K562 (cell line): Measurements from ENCODE around the gene PLEKHF1. TPM values are rescaled to one million over a fixed set of nuclear protein-coding genes. Genes with fewer than 3 reads are reported as not detected.

Source experiments
- ATAC-seq: fragments of 200-7000 bp; cut with Tn5 transposase; 3 replicates; pipeline ENCODE4 v1.9.1; 2020; ENCODE audit warnings: moderate library complexity
- BruUV-seq: library from RNA; stranded (reverse); fragments of 400-500 nt; replicated peaks from 2 replicates; lab custom pipeline; 2021; lab: Mats Ljungman, UMichigan
- CTCF ChIA-PET: fragments of 300-600 bp; formaldehyde crosslinking; extraction: SDS; loops from one replicate; lab custom pipeline; 2021; ENCODE audit warnings: low intra/inter-chr PET ratio; lab: Yijun Ruan, JAX
- POLR2A ChIA-PET: fragments of 300-600, 350-650 bp; sonication (Branson Sonifier 250); formaldehyde crosslinking; extraction: SDS; loops from one replicate; lab custom pipeline; 2021; ENCODE audit warnings: antibody characterized with exemption, inconsistent platforms; lab: Yijun Ruan, JAX
- DNase-seq, 4 experiments: peaks; one replicate each; pipeline versions ENCODE4 v3.0.0 to v3.0.0-alpha.2; 2011 to 2018; ENCODE audit warnings: low spot score in 3 of 4, mixed read lengths in 3 of 4; ENCODE audit errors: extremely low read depth in 1 of 4
- FAIRE-seq: peaks from 2 replicates; lab custom pipeline; 2011; peaks lifted over from hg19 to GRCh38; lab: Jason Lieb, UNC
- H2AFZ ChIP-seq: 2 replicates; pipeline ENCODE4 v1.6.0; 2011; ENCODE audit warnings: low read depth, low read length, control low read depth, inconsistent platforms
- H3K27ac ChIP-seq: fragments of 200-600 bp; 3 replicates; pipeline ENCODE4 v1.8.0; 2011; ENCODE audit warnings: low read depth, mild to moderate bottlenecking, control low read depth, inconsistent platforms, low read length, moderate library complexity, mixed read lengths; ENCODE audit errors: extremely low read depth
- H3K27me3 ChIP-seq, 2 experiments: fragments of 300-600 bp in 1 of 2; 2 replicates in 1 of 2; 3 replicates in 1 of 2; pipeline versions ENCODE4 v1.6.0 to v1.8.0; 2011; ENCODE audit warnings: inconsistent platforms in 2 of 2, low read length in 2 of 2, mild to moderate bottlenecking in 1 of 2, mixed read lengths in 1 of 2, moderate library complexity in 1 of 2; ENCODE audit not compliant: control insufficient read depth in 2 of 2, insufficient read depth in 2 of 2
- H3K36me3 ChIP-seq: fragments of 300-600 bp; 3 replicates; pipeline ENCODE4 v1.8.0; 2011; ENCODE audit warnings: mild to moderate bottlenecking, low read length, inconsistent platforms; ENCODE audit not compliant: control insufficient read depth, insufficient read depth
- H3K4me1 ChIP-seq, 2 experiments: fragments of 200-600 bp in 1 of 2; replicated peaks in 1 of 2; 2 replicates in 1 of 2; 3 replicates in 1 of 2; pipeline versions ENCODE4 v1.5.1 to v1.8.0; 2011; ENCODE audit warnings: inconsistent platforms in 2 of 2, low read length in 2 of 2, mild to moderate bottlenecking in 1 of 2, mixed read lengths in 1 of 2, moderate library complexity in 1 of 2; ENCODE audit not compliant: control insufficient read depth in 2 of 2, insufficient read depth in 2 of 2
- H3K4me2 ChIP-seq: 2 replicates; pipeline ENCODE4 v1.6.1; 2011; ENCODE audit warnings: low read length, control low read depth, inconsistent platforms, mixed read lengths; ENCODE audit not compliant: insufficient read depth
- H3K4me3 ChIP-seq: fragments of 200-600 bp; sonication (generic), shearing (Covaris generic); 2 replicates; pipeline ENCODE4 v1.5.1; 2016; ENCODE audit warnings: control low read depth, inconsistent platforms
- H3K79me2 ChIP-seq: fragments of 200-600 bp; 3 replicates; pipeline ENCODE4 v1.8.0; 2011; ENCODE audit warnings: low read length, inconsistent platforms; ENCODE audit not compliant: control insufficient read depth, insufficient read depth
- H3K9ac ChIP-seq, 2 experiments: 2 replicates each; pipeline versions ENCODE4 v1.6.0 to v1.6.1; 2011; ENCODE audit warnings: low read depth in 2 of 2, low read length in 2 of 2, control low read depth in 1 of 2, inconsistent platforms in 1 of 2, mild to moderate bottlenecking in 1 of 2, mixed read lengths in 1 of 2; ENCODE audit not compliant: insufficient read depth in 1 of 2
- H3K9me1 ChIP-seq: one replicate; pipeline ENCODE4 v1.6.0; 2011; ENCODE audit warnings: inconsistent platforms, mild to moderate bottlenecking, low read length, moderate library complexity; ENCODE audit not compliant: control insufficient read depth, insufficient read depth
- H3K9me3 ChIP-seq: replicated peaks from 2 replicates; pipeline ENCODE4 v1.5.1; 2011; ENCODE audit warnings: low read depth, low read length, inconsistent platforms; ENCODE audit not compliant: control insufficient read depth, insufficient read depth
- H4K20me1 ChIP-seq: replicated peaks from 2 replicates; pipeline ENCODE4 v1.6.1; 2011; ENCODE audit warnings: low read length, inconsistent platforms, mixed read lengths; ENCODE audit not compliant: control insufficient read depth, insufficient read depth
- CTCF ChIP-seq, 3 experiments: IDR thresholded peaks in 2 of 3; conservative IDR thresholded peaks in 1 of 3; 2 replicates each; pipeline ENCODE4 v1.5.1; 2011 to 2012; ENCODE audit warnings: low read length in 3 of 3, mild to moderate bottlenecking in 3 of 3, control low read depth in 2 of 3, improper control_type of control experiment in 1 of 3, inconsistent platforms in 1 of 3, low read depth in 1 of 3, mixed read lengths in 1 of 3, moderate library complexity in 1 of 3; ENCODE audit not compliant: insufficient read depth in 2 of 3
- DEAF1 ChIP-seq: fragments of 450-650 bp; formaldehyde crosslinking; IDR thresholded peaks from 2 replicates; pipeline ENCODE4 v1.4.0; 2020; ENCODE audit warnings: mild to moderate bottlenecking, moderate library complexity
- GTF2A2 ChIP-seq: IDR thresholded peaks from 2 replicates; pipeline ENCODE4 v1.6.1; 2016; ENCODE audit warnings: mild to moderate bottlenecking, missing genetic modification characterization, missing compliant biosample characterization
- RAD21 ChIP-seq, 2 experiments: fragments of 250-450 bp in 1 of 2; fragments of 450-650 bp in 1 of 2; sonication (Bioruptor Pico) in 1 of 2; formaldehyde crosslinking in 1 of 2; IDR thresholded peaks in 1 of 2; conservative IDR thresholded peaks in 1 of 2; 2 replicates each; pipeline versions ENCODE4 v1.4.0 to v1.8.0; 2020 to 2022; ENCODE audit warnings: mild to moderate bottlenecking in 2 of 2, moderate library complexity in 1 of 2
- RB1 ChIP-seq: fragments of 450-650 bp; IDR thresholded peaks from 2 replicates; pipeline ENCODE4 v1.6.1; 2017; ENCODE audit warnings: low read depth, mild to moderate bottlenecking
- RCOR1 ChIP-seq, 2 experiments: IDR thresholded peaks; 2 replicates each; pipeline ENCODE4 v1.6.1; 2012; ENCODE audit warnings: low read depth in 2 of 2, low read length in 2 of 2, borderline replicate concordance in 1 of 2, improper control_type of control experiment in 1 of 2
- SMARCC2 ChIP-seq: fragments of 450-650 bp; IDR thresholded peaks from 2 replicates; pipeline ENCODE4 v1.6.1; 2017; ENCODE audit warnings: antibody characterized with exemption, moderate library complexity, mild to moderate bottlenecking, low read depth
- STAT5A ChIP-seq: IDR thresholded peaks from 2 replicates; pipeline ENCODE4 v1.6.1; 2012; ENCODE audit warnings: low read length, inconsistent platforms, borderline replicate concordance
- UBTF ChIP-seq, 2 experiments: IDR thresholded peaks; 2 replicates each; pipeline ENCODE4 v1.6.1; 2012; ENCODE audit warnings: improper control_type of control experiment in 2 of 2, low read depth in 2 of 2, low read length in 2 of 2, borderline replicate concordance in 1 of 2
- ZC3H4 ChIP-seq: sonication (generic); formaldehyde crosslinking; IDR thresholded peaks from 2 replicates; pipeline ENCODE4 v1.9.0; 2021; ENCODE audit warnings: missing genetic modification reagents, borderline replicate concordance
- ZNF780A ChIP-seq: fragments of 250-450 bp; sonication (Bioruptor Pico); IDR thresholded peaks from 2 replicates; pipeline ENCODE4 v1.5.0; 2021; ENCODE audit warnings: mild to moderate bottlenecking
- WGBS: fragments of 100-300 bp; shearing (Covaris generic); methylation state at CpG from one replicate; pipeline ENCODE4 v1.1.6; 2016; ENCODE audit warnings: low coverage, mixed read lengths; ENCODE audit not compliant: insufficient coverage; ENCODE audit errors: missing lambda C conversion rate; 5-methylcytosine and 5-hydroxymethylcytosine counted together
- in situ Hi-C: fragments of 300-500 bp; cut with MboI; formaldehyde crosslinking; loops from 4 replicates; pipeline ENCODE4 v1.15.0; 2018; ENCODE audit warnings: inconsistent platforms, mixed read lengths
- intact Hi-C: fragments of 100-400 bp; cut with micrococcal nuclease; formaldehyde crosslinking; loops from 2 replicates; pipeline ENCODE4 v1.14.2; 2022
- polyA plus RNA-seq, 8 experiments: library from polyadenylated mRNA; depleted of rRNA in 4 of 8; stranded (reverse) in 5 of 8; unstranded in 3 of 8; fragments of >200 nt; fragmentation: Nextera tagmentation in 2 of 8; fragmentation: Illumina TruSeq in 1 of 8; extraction: Ambion mirVana in 2 of 8; extraction: Trizol in 1 of 8; gene quantifications; 2 replicates each; pipeline versions ENCODE4 v1.2.1 to v1.2.3, GENCODE V29; 2011 to 2014; ENCODE audit warnings: inconsistent platforms in 1 of 8, missing spikeins in 1 of 8
- total RNA-seq, 7 experiments: library from RNA; depleted of rRNA in 6 of 7; stranded (reverse); fragments of >200 nt in 6 of 7; fragmentation: Illumina TruSeq in 2 of 7; extraction: Trizol in 2 of 7; gene quantifications; 2 replicates each; pipeline versions ENCODE4 v1.2.1 to v1.2.3, GENCODE V29; 2011 to 2021; ENCODE audit warnings: low replicate concordance in 1 of 7

The PLEKHF1 gene
- total and polyA plus RNA-seq, 9 of the 15 experiments (the other 6 are each of a cell fraction or from before 2014, with no cell fraction given) = 0.07 to 13.4 (median 3.9) TPM; not detected in 1

- no peaks in the 10 kb centered on the region for H3K79me2 ChIP-seq
- no peaks in the 10 kb centered on the region for H3K27me3 ChIP-seq
- FAIRE-seq = no peak
- H3K4me3 ChIP-seq = no peak overlapping the region
- no peaks in the 10 kb centered on the region for H3K36me3 ChIP-seq
- no peak overlapping the region for H3K27ac ChIP-seq
- peaks cover 6% of the 10 kb centered on the region for H3K9me3 ChIP-seq
- no TSS peak for BruUV-seq
- H3K9ac ChIP-seq = no peak overlapping the region
- no peaks in the 10 kb centered on the region for H3K9me1 ChIP-seq
- ChIA-PET POLR2A (interaction anchor here (0.6 to 0.7 kb wide), 2 partner anchors 29 to 105 kb away, joined by 3 read pairs; no protein-coding TSS in a partner anchor), CTCF (interaction anchor here (0.6 kb wide), 1 partner anchor 20 kb away, joined by 3 read pairs; no protein-coding TSS in a partner anchor)
- H4K20me1 ChIP-seq = no peaks in the 10 kb centered on the region
- ATAC-seq = peak; percentile 95
- in situ Hi-C loops (loop anchor here (5.0 kb wide), 1 partner anchor 88 kb away; the partner anchor contains the start of gene POP4), intact Hi-C loops (loop anchor here (1.0 to 5.0 kb wide), 4 partner anchors 21 to 228 kb away; partner anchors contain the start of gene VSTM2B)
- 33% methylated on average over 19 of the region's 19 CpGs for WGBS
- H2AFZ ChIP-seq = no peak overlapping the region
- H3K4me2 ChIP-seq = no peak overlapping the region
- H3K4me1 ChIP-seq = peaks cover 5 to 6% of the 10 kb centered on the region in 2 experiments; a peak in 3 of 5 replicates
- peak; percentile 59 to 70 (median 68) for DNase-seq
- TF ChIP-seq RAD21 (CRISPR knock-in tag; conservative IDR thresholded peaks at IDR 0.05 in 1 of 2, IDR thresholded peaks at IDR 0.05 in 1 of 2) (peak; percentile 53 to 75), STAT5A (no peak), SMARCC2 (no peak), GTF2A2 (no peak), ZNF780A (CRISPR knock-in tag) (no peak), ZC3H4 (CRISPR knock-in tag) (no peak), RB1 (peak; percentile 33; the same call in 1 of the 2 replicates), CTCF (IDR thresholded peaks at IDR 0.05 in 2 of 3, conservative IDR thresholded peaks at IDR 0.05 in 1 of 3; ENCODE audit: insufficient read depth in 2 of 3, low read depth in 1 of 3, low read length in 3 of 3) (peak; percentile 77 to 82 (median 78)), UBTF (IDR thresholded peaks at IDR 0.05; ENCODE audit: borderline replicate concordance in 1 of 2, low read depth in 2 of 2, low read length in 2 of 2) (no peak), DEAF1 (CRISPR knock-in tag) (0 out of 2 replicates have a peak, but pooled peaks have one; percentile 9), RCOR1 (IDR thresholded peaks at IDR 0.05; ENCODE audit: borderline replicate concordance in 1 of 2, low read depth in 2 of 2, low read length in 2 of 2) (peak in 1 of 2 experiments; percentile 30; a peak in 1 of 4 replicates)
Measured at GRCh38 chr19:29694669-29695627, 29.7 kb downstream of the PLEKHF1 start.
